H1 (cell line): Measurements from ENCODE around the gene TTC29. TPM values are rescaled to one million over a fixed set of nuclear protein-coding genes. Genes with fewer than 3 reads are reported as not detected.

ENCODE experiments used
- CTCF ChIA-PET: fragments of 300-600 bp; sonication (Branson Sonifier 250); formaldehyde crosslinking; loops from one replicate; lab custom pipeline; 2021; ENCODE audit not compliant: partially characterized antibody; lab: Charles Lee
- POLR2A ChIA-PET: fragments of 300-600 bp; sonication (Branson Sonifier 250); formaldehyde crosslinking; loops from one replicate; lab custom pipeline; 2021; ENCODE audit warnings: inconsistent platforms; ENCODE audit not compliant: partially characterized antibody; lab: Charles Lee
- DNase-seq, 2 experiments: peaks; one replicate each; pipeline versions ENCODE4 v3.0.0 to v3.0.0-alpha.2; 2010 to 2022; ENCODE audit warnings: low spot score in 2 of 2, low read depth in 1 of 2, mixed read lengths in 1 of 2
- FAIRE-seq: peaks from 2 replicates; lab custom pipeline; 2011; peaks lifted over from hg19 to GRCh38; lab: Jason Lieb, UNC
- H2AFZ ChIP-seq: 2 replicates; pipeline ENCODE4 v1.8.1; 2012; ENCODE audit warnings: low read length, inconsistent platforms
- H2AK5ac ChIP-seq: 2 replicates; pipeline ENCODE4 v1.6.1; 2013; ENCODE audit warnings: low read depth, low read length
- H2BK120ac ChIP-seq: replicated peaks from 2 replicates; pipeline ENCODE3; 2013; ENCODE audit warnings: low read depth, low read length, inconsistent platforms
- H2BK12ac ChIP-seq: 2 replicates; pipeline ENCODE4 v1.6.1; 2013; ENCODE audit warnings: low read depth, low read length
- H2BK15ac ChIP-seq: 2 replicates; pipeline ENCODE4 v1.6.1; 2013; ENCODE audit warnings: low read length
- H2BK20ac ChIP-seq: 2 replicates; pipeline ENCODE4 v1.6.1; 2013; ENCODE audit warnings: low read length
- H2BK5ac ChIP-seq: 2 replicates; pipeline ENCODE4 v1.6.1; 2013; ENCODE audit warnings: low read depth, low read length
- H3K14ac ChIP-seq: 2 replicates; pipeline ENCODE4 v1.6.1; 2013; ENCODE audit warnings: inconsistent platforms; ENCODE audit not compliant: insufficient read length
- H3K18ac ChIP-seq: 2 replicates; pipeline ENCODE4 v1.6.1; 2013; ENCODE audit warnings: low read length; ENCODE audit errors: extremely low read depth
- H3K23ac ChIP-seq: 2 replicates; pipeline ENCODE4 v1.6.1; 2013; ENCODE audit warnings: inconsistent platforms; ENCODE audit not compliant: insufficient read length
- H3K23me2 ChIP-seq: 2 replicates; pipeline ENCODE4 v1.6.1; 2013; ENCODE audit warnings: low read depth, low read length
- H3K27ac ChIP-seq: 2 replicates; pipeline ENCODE4 v1.6.1; 2011; ENCODE audit warnings: low read depth, low read length, inconsistent platforms
- H3K27me3 ChIP-seq, 4 experiments: replicated peaks in 1 of 4; 1 replicate in 1 of 4; 2 replicates in 3 of 4; pipeline versions ENCODE4 v1.6.1 to v1.8.1; 2011 to 2013; ENCODE audit warnings: low read length in 3 of 4, mild to moderate bottlenecking in 3 of 4, inconsistent platforms in 2 of 4, mixed read lengths in 2 of 4, moderate library complexity in 1 of 4; ENCODE audit not compliant: control insufficient read depth in 3 of 4, insufficient read depth in 3 of 4; ENCODE audit errors: extremely low read depth in 1 of 4
- H3K36me3 ChIP-seq, 4 experiments: 2 replicates each; pipeline versions ENCODE4 v1.6.1 to v1.8.1; 2011 to 2013; ENCODE audit warnings: mild to moderate bottlenecking in 4 of 4, low read length in 3 of 4, moderate library complexity in 2 of 4, control low read depth in 1 of 4, inconsistent platforms in 1 of 4; ENCODE audit not compliant: insufficient read depth in 4 of 4, control insufficient read depth in 2 of 4
- H3K4ac ChIP-seq: replicated peaks from 2 replicates; pipeline ENCODE3; 2013; ENCODE audit warnings: low read length, low read depth, mixed read lengths, inconsistent platforms; ENCODE audit not compliant: insufficient read length
- H3K4me1 ChIP-seq, 4 experiments: replicated peaks in 1 of 4; 1 replicate in 1 of 4; 2 replicates in 3 of 4; pipeline versions ENCODE4 v1.6.1 to v1.8.1; 2011 to 2013; ENCODE audit warnings: low read length in 3 of 4, inconsistent platforms in 2 of 4, mixed read lengths in 1 of 4; ENCODE audit not compliant: insufficient read depth in 4 of 4, control insufficient read depth in 3 of 4
- H3K4me2 ChIP-seq, 2 experiments: 2 replicates each; pipeline versions ENCODE4 v1.6.1 to v1.8.1; 2011 to 2013; ENCODE audit warnings: low read depth in 2 of 2, low read length in 2 of 2, control low read depth in 1 of 2, inconsistent platforms in 1 of 2, mild to moderate bottlenecking in 1 of 2; ENCODE audit not compliant: insufficient read depth in 1 of 2
- H3K4me3 ChIP-seq, 4 experiments: fragments of 200-600, 300-600 bp in 1 of 4; sonication (generic), shearing (Covaris generic), sonication (Bioruptor Twin) in 1 of 4; 2 replicates each; pipeline versions ENCODE4 v1.5.1 to v1.8.1; 2011 to 2016; ENCODE audit warnings: low read length in 4 of 4, low read depth in 3 of 4, control low read depth in 2 of 4, inconsistent platforms in 2 of 4, mild to moderate bottlenecking in 2 of 4, mixed read lengths in 1 of 4, moderate library complexity in 1 of 4; ENCODE audit not compliant: insufficient read depth in 2 of 4; ENCODE audit errors: extremely low read depth in 1 of 4
- H3K56ac ChIP-seq: replicated peaks from 2 replicates; pipeline ENCODE3; 2013; ENCODE audit warnings: low read depth, mild to moderate bottlenecking, mixed read lengths, low read length, inconsistent platforms; ENCODE audit not compliant: insufficient read length
- H3K79me1 ChIP-seq: 2 replicates; pipeline ENCODE4 v1.6.1; 2013; ENCODE audit warnings: low read depth, low read length, control low read depth
- H3K79me2 ChIP-seq, 2 experiments: 2 replicates each; pipeline versions ENCODE4 v1.6.1 to v1.8.1; 2012 to 2013; ENCODE audit warnings: low read length in 2 of 2, mild to moderate bottlenecking in 2 of 2, inconsistent platforms in 1 of 2; ENCODE audit not compliant: insufficient read depth in 2 of 2, control insufficient read depth in 1 of 2
- H3K9ac ChIP-seq, 4 experiments: replicated peaks in 1 of 4; 1 replicate in 1 of 4; 2 replicates in 3 of 4; pipeline versions ENCODE4 v1.6.1 to v1.8.1; 2011 to 2013; ENCODE audit warnings: low read depth in 3 of 4, low read length in 3 of 4, control low read depth in 2 of 4, mild to moderate bottlenecking in 2 of 4, moderate library complexity in 2 of 4, inconsistent platforms in 1 of 4; ENCODE audit errors: extremely low read depth in 1 of 4
- H3K9me3 ChIP-seq, 2 experiments: 2 replicates each; pipeline versions ENCODE4 v1.6.1 to v1.8.1; 2012 to 2013; ENCODE audit warnings: mild to moderate bottlenecking in 2 of 2, moderate library complexity in 2 of 2, control low read depth in 1 of 2, inconsistent platforms in 1 of 2, low read depth in 1 of 2, low read length in 1 of 2, mixed read lengths in 1 of 2; ENCODE audit not compliant: insufficient read depth in 2 of 2
- H4K20me1 ChIP-seq, 2 experiments: replicated peaks in 1 of 2; 2 replicates each; pipeline versions ENCODE3 to v1.8.1; 2011 to 2013; ENCODE audit warnings: inconsistent platforms in 2 of 2, low read length in 2 of 2, mild to moderate bottlenecking in 1 of 2; ENCODE audit not compliant: insufficient read depth in 2 of 2, control insufficient read depth in 1 of 2
- H4K5ac ChIP-seq: 2 replicates; pipeline ENCODE4 v1.6.1; 2013; ENCODE audit warnings: low read length, low read depth, mixed read lengths, inconsistent platforms; ENCODE audit not compliant: insufficient read length
- H4K8ac ChIP-seq: 2 replicates; pipeline ENCODE4 v1.8.0; 2013; ENCODE audit warnings: mild to moderate bottlenecking, moderate library complexity, low read length, inconsistent platforms; ENCODE audit not compliant: insufficient read depth; ENCODE audit errors: extremely low read depth
- H4K91ac ChIP-seq: replicated peaks from 2 replicates; pipeline ENCODE3; 2013; ENCODE audit warnings: low read length, mixed read lengths, inconsistent platforms; ENCODE audit not compliant: insufficient read length
- WGBS, 2 experiments: shearing (Covaris generic) in 1 of 2; methylation state at CpG; one replicate each; pipeline versions ENCODE4 v1.1.6 to v1.1.7; 2013 to 2015; ENCODE audit warnings: low lambda C conversion rate in 2 of 2, mixed read lengths in 2 of 2, inconsistent platforms in 1 of 2, low coverage in 1 of 2, missing lambda C conversion rate in 1 of 2; ENCODE audit not compliant: insufficient replicate concordance in 2 of 2, insufficient coverage in 1 of 2, insufficient read length in 1 of 2; ENCODE audit errors: extremely low coverage in 1 of 2, missing lambda C conversion rate in 1 of 2; 5-methylcytosine and 5-hydroxymethylcytosine counted together
- polyA plus RNA-seq, 7 experiments: library from polyadenylated mRNA; depleted of rRNA in 3 of 7; stranded (reverse) in 5 of 7; unstranded in 2 of 7; fragments of >200 nt in 5 of 7; fragments of 200-250 nt in 2 of 7; gene quantifications; 1 replicate in 5 of 7; 2 replicates in 1 of 7; 4 replicates in 1 of 7; pipeline versions ENCODE4 v1.2.1 to v1.2.3, GENCODE V29; 2011 to 2013; ENCODE audit warnings: missing spikeins in 2 of 7, mixed read lengths in 2 of 7
- total RNA-seq: library from RNA; stranded (reverse); fragmentation: NEBNext Ultra II Directional; extraction: Animal tissue kit (Norgen Biotek cat#: 25700); gene quantifications from 2 replicates; pipeline ENCODE4 v1.2.1, GENCODE V29; 2021

The TTC29 gene
- total and polyA plus RNA-seq, 2 of the 8 experiments (the other 6 are each of a cell fraction or from before 2014, with no cell fraction given) = 0.28 TPM; not detected in 1

GRCh38 chr4:146927695-146928094 lies 18.0 kb downstream of the TTC29 start:
- no peak for DNase-seq
- Histone ChIP-seq H2BK12ac (no peak overlapping the region), H4K20me1 (no peaks in the 10 kb centered on the region), H3K4me2 (no peak overlapping the region), H3K4me3 (no peak overlapping the region), H3K4me1 (no peaks in the 10 kb centered on the region), H3K23me2 (no peaks in the 10 kb centered on the region), H4K91ac (no peak overlapping the region), H3K14ac (no peak overlapping the region), H3K9me3 (no peaks in the 10 kb centered on the region), H2BK120ac (no peak overlapping the region), H3K36me3 (no peaks in the 10 kb centered on the region), H4K5ac (no peak overlapping the region), H3K9ac (no peak overlapping the region), H3K27ac (no peak overlapping the region), H3K79me2 (no peaks in the 10 kb centered on the region), H2BK15ac (no peak overlapping the region), H2BK20ac (no peak overlapping the region), H2AFZ (no peak overlapping the region), H3K27me3 (no peaks in the 10 kb centered on the region), H3K18ac (no peak overlapping the region), H2AK5ac (no peak overlapping the region), H3K56ac (no peak overlapping the region), H2BK5ac (no peak overlapping the region), H3K23ac (no peak overlapping the region), H3K79me1 (no peaks in the 10 kb centered on the region), H4K8ac (no peak overlapping the region), H3K4ac (no peak overlapping the region)
- no peak for FAIRE-seq
- CTCF ChIA-PET = interaction anchor here (0.9 to 1.2 kb wide), 5 partner anchors 9 to 383 kb away, joined by 3 to 5 read pairs (median 3); no protein-coding TSS in a partner anchor
- POLR2A ChIA-PET = no interaction called here
- 93% methylated on average over 2 of the region's 2 CpGs; no CpG with 5 or more reads in 1 of the 2 experiments for WGBS, 2 experiments
